ENCODE results near the gene RHEB.

The RHEB gene

DNA sequence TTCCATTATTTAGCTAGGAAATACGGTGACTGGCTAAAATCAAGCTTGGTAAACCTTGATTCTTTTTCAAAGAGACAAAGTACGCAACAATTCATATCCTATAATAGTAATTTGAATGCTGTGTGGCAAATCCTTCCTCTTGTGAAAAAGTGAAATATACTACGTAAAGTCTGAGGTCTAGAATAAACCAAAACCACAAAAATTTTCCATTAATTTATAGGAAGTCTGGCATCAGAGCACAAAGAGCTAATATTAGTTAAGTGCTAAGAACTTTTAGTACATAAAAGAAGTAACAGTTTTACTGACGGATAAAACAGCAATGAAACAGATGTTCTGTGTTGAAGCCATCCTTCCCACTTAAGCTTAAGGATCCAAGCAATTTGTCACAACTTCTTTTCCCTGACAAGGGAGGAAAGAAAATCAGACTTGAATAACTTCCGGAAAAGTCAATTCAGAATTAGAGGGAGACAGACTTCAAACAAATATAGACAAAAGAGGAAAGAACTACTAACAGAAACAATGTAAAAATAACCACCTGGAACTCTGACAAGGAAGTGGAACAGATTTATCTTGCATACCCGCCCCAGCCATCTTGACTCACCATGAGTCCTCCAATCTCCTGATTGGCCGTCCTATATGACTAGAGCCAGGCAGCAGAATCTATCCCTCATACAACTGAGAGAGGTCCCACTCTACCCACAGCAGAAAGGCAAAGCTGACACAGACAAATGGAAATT is 34.6 kb downstream of the RHEB start:
- Histone ChIP-seq H3K79me2 (ENCODE audit: insufficient read depth, low read depth) (peaks cover 96% of the 10 kb centered on the region), H3K4me3 (IDR thresholded peaks at IDR 0.05; ENCODE audit: insufficient read depth, low read depth, low read length) (no peak overlapping the region), H3K36me3 (ENCODE audit: insufficient read depth) (peaks cover 25% of the 10 kb centered on the region; the same call in 1 of the 2 replicates), H3K4me2 (no peak overlapping the region), H2AFZ (ENCODE audit: low read depth) (no peak overlapping the region), H3K4me1 (ENCODE audit: low read depth, poor library complexity, severe bottlenecking) (peaks cover 39% of the 10 kb centered on the region), H3K9ac (no peak overlapping the region), H3K27ac (peak overlapping the region; percentile 3; the same call in 1 of the 2 replicates), H3K27me3 (ENCODE audit: insufficient read depth, low read depth) (no peaks in the 10 kb centered on the region), H4K20me1 (ENCODE audit: insufficient read depth) (peaks cover 46% of the 10 kb centered on the region)
- no peak for TF ChIP-seq CTCF (conservative IDR thresholded peaks at IDR 0.05; ENCODE audit: low read depth, low read length)

DNA sequence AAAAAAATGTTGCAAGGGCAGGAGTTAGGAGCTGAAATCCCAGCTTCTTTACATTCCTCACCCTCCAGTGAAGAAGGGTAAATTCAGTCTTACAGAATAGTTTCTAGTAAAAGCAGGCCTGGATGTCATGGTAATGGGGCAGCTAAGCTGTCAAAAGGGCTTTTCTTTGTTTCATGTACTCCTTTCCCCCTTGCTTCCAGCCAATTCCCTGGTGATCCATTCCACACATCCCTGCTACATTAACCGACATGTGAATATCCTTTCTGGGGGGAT is 36.0 kb downstream of the RHEB start:
- Histone ChIP-seq H3K27me3 (ENCODE audit: insufficient read depth, low read depth) (no peaks in the 10 kb centered on the region), H2AFZ (ENCODE audit: low read depth) (no peak overlapping the region), H4K20me1 (ENCODE audit: insufficient read depth) (peaks cover 43% of the 10 kb centered on the region), H3K4me2 (no peak overlapping the region), H3K4me3 (IDR thresholded peaks at IDR 0.05; ENCODE audit: insufficient read depth, low read depth, low read length) (no peak overlapping the region), H3K79me2 (ENCODE audit: insufficient read depth, low read depth) (peaks cover 96% of the 10 kb centered on the region), H3K9ac (no peak overlapping the region), H3K27ac (no peak overlapping the region), H3K36me3 (ENCODE audit: insufficient read depth) (peaks cover 14% of the 10 kb centered on the region; the same call in 1 of the 2 replicates), H3K4me1 (ENCODE audit: low read depth, poor library complexity, severe bottlenecking) (peaks cover 39% of the 10 kb centered on the region)
- no peak for TF ChIP-seq CTCF (conservative IDR thresholded peaks at IDR 0.05; ENCODE audit: low read depth, low read length)

GRCh38 chr7:151482883-151483710 is 36.6 kb downstream of the RHEB start:
- no peak for TF ChIP-seq CTCF (conservative IDR thresholded peaks at IDR 0.05; ENCODE audit: low read depth, low read length)
- Histone ChIP-seq H3K79me2 (ENCODE audit: insufficient read depth, low read depth) (peaks cover 94% of the 10 kb centered on the region), H3K4me1 (ENCODE audit: low read depth, poor library complexity, severe bottlenecking) (peaks cover 40% of the 10 kb centered on the region), H3K27me3 (ENCODE audit: insufficient read depth, low read depth) (no peaks in the 10 kb centered on the region), H3K36me3 (ENCODE audit: insufficient read depth) (peaks cover 9% of the 10 kb centered on the region; the same call in 1 of the 2 replicates), H4K20me1 (ENCODE audit: insufficient read depth) (peaks cover 37% of the 10 kb centered on the region), H3K27ac (peak overlapping the region; percentile 1; the same call in 1 of the 2 replicates), H2AFZ (ENCODE audit: low read depth) (no peak overlapping the region), H3K4me3 (IDR thresholded peaks at IDR 0.05; ENCODE audit: insufficient read depth, low read depth, low read length) (no peak overlapping the region), H3K9ac (no peak overlapping the region), H3K4me2 (no peak overlapping the region)

- Histone ChIP-seq H4K20me1 (ENCODE audit: insufficient read depth) (peaks cover 29% of the 10 kb centered on the region), H3K79me2 (ENCODE audit: insufficient read depth, low read depth) (peaks cover 97% of the 10 kb centered on the region)
- no peak for TF ChIP-seq CTCF (conservative IDR thresholded peaks at IDR 0.05; ENCODE audit: low read depth, low read length)
These were observed 37.8 kb downstream of the RHEB start for GRCh38 chr7:151481650-151482505.

More at GRCh38 chr7:151481650-151482505, 37.8 kb downstream of the RHEB start:
- no peak overlapping the region for H2AFZ ChIP-seq (ENCODE audit: low read depth)
- H3K4me2 ChIP-seq, result no peak overlapping the region
- H3K27me3 ChIP-seq (ENCODE audit: insufficient read depth, low read depth), result no peaks in the 10 kb centered on the region
- H3K27ac ChIP-seq, result no peak overlapping the region
- no peak overlapping the region for H3K4me3 ChIP-seq (IDR thresholded peaks at IDR 0.05; ENCODE audit: insufficient read depth, low read depth, low read length)
- H3K4me1 ChIP-seq (ENCODE audit: low read depth, poor library complexity, severe bottlenecking), result peaks cover 46% of the 10 kb centered on the region
- 0 out of 2 replicates have a peak, but pooled peaks cover 7% of the 10 kb centered on the region for H3K36me3 ChIP-seq (ENCODE audit: insufficient read depth)
- H3K9ac ChIP-seq, result no peak overlapping the region
